Endothelial cell of umbilical vein (primary cell): ENCODE results near the gene TICAM1.

Experiments used
- CTCF ChIP-seq, 2 donors: IDR thresholded peaks; 1 replicate in 1 of 2; 2 replicates in 1 of 2; pipeline ENCODE4 v1.5.1; 2011; ENCODE audit warnings: low read length in 2 of 2, mild to moderate bottlenecking in 2 of 2, moderate library complexity in 2 of 2, control low read depth in 1 of 2, inconsistent platforms in 1 of 2, low read depth in 1 of 2; ENCODE audit not compliant: insufficient read depth in 1 of 2; ENCODE audit errors: extremely low read depth in 1 of 2
- GATA2 ChIP-seq: IDR thresholded peaks from 2 replicates; pipeline ENCODE4 v1.7.0; 2011; ENCODE audit warnings: low read depth, mild to moderate bottlenecking, moderate library complexity, mixed read lengths, low read length; ENCODE audit not compliant: insufficient read length, insufficient read depth
- POLR2A ChIP-seq: IDR thresholded peaks from 2 replicates; pipeline ENCODE4 v1.6.1; 2012; ENCODE audit warnings: low read depth, mild to moderate bottlenecking, control low read depth, low read length

GRCh38 chr19:4815426-4816201 lies 15.9 kb downstream of the TICAM1 start:
- no peak for TF ChIP-seq CTCF (IDR thresholded peaks at IDR 0.05; ENCODE audit: extremely low read depth in 1 of 2, insufficient read depth in 1 of 2, low read depth in 1 of 2, low read length in 2 of 2)
- no peak for TF ChIP-seq GATA2
- no peak for TF ChIP-seq POLR2A
